ENCODE data around the gene GANC.
"Not testable (repeated sequence)": the region's sequence is repeated elsewhere in the genome, so short reads cannot be mapped to it uniquely, and the experiment has no call there.

The GANC gene, protein sequence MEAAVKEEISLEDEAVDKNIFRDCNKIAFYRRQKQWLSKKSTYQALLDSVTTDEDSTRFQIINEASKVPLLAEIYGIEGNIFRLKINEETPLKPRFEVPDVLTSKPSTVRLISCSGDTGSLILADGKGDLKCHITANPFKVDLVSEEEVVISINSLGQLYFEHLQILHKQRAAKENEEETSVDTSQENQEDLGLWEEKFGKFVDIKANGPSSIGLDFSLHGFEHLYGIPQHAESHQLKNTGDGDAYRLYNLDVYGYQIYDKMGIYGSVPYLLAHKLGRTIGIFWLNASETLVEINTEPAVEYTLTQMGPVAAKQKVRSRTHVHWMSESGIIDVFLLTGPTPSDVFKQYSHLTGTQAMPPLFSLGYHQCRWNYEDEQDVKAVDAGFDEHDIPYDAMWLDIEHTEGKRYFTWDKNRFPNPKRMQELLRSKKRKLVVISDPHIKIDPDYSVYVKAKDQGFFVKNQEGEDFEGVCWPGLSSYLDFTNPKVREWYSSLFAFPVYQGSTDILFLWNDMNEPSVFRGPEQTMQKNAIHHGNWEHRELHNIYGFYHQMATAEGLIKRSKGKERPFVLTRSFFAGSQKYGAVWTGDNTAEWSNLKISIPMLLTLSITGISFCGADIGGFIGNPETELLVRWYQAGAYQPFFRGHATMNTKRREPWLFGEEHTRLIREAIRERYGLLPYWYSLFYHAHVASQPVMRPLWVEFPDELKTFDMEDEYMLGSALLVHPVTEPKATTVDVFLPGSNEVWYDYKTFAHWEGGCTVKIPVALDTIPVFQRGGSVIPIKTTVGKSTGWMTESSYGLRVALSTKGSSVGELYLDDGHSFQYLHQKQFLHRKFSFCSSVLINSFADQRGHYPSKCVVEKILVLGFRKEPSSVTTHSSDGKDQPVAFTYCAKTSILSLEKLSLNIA (N-terminal part only)

DNA sequence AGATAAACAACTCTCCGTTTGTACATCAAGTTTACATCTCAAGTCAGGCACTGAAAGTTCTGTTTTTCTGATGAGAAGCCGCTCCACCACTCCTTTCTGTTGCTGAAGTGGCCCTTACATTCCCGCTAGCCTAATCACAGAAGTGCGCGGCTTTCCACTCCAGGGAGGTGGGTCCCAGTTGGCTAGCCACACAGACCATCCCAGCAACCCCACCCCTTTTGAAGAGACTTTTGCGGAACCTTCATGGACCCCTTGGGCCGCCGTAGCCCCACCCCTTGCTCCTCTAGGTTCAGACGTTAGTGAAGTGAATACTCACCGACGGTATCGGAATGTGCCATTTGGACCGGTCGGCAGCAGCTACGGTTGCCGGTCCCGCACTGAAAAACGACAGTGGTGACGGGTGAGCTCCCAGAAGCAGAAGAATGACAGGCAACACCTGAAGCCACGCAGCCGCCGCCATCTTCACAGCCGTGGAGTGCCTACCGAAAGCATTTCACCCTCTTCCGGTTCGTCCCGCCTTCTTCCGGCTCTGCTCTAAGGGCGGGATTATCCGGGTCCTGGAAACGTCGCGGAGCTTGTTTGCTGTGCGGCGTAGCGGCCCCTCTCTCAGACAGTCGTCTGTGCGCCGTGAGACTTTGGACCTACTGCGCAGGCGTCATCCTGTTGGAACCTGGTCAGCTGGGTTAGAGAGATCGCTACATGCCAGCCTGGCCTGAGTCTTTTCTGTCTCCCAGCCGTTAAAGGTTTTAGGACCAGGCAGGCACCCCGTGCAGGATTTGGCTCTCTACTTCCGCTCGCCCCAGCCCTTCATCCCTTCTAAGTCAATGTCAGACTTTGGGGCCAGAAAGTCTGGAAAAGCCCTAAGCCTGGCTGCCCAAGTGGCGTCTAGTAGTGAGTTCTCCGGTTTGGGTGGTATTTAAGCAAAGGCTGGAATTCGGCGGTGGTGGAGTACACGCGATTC, at the start of gene GANC, which contains the start of gene TMEM87A:
TSS of gene GANC (plus strand) at position 263 of the 961 bp plus-strand sequence. CDS start 1,281 bp downstream, outside the sequence.
TSS of gene TMEM87A (minus strand) at position 495 of the 961 bp plus-strand sequence. CDS start at position 460, 35 bp downstream.
- DNase-seq, result peak; percentile 98

DNA sequence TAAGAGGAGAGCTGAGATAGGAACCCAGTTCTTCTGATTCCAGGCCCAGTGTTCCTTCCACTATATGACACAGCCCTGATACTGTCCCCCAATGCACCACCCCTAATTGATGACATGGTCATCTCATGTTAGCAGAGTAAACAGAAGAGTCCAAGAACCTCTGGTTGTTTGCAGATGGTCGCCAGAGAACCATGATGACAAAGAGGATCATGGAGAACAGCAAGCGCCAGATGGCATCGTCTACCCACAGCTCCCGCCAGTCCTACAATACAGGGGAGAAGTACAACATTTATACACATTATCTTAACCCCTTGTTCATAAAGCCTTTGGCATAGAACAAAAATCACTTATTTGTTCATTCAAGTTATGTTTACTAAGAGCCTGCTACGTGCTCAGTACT, 46.4 kb upstream of the GANC start:
- no peak for DNase-seq

DNA sequence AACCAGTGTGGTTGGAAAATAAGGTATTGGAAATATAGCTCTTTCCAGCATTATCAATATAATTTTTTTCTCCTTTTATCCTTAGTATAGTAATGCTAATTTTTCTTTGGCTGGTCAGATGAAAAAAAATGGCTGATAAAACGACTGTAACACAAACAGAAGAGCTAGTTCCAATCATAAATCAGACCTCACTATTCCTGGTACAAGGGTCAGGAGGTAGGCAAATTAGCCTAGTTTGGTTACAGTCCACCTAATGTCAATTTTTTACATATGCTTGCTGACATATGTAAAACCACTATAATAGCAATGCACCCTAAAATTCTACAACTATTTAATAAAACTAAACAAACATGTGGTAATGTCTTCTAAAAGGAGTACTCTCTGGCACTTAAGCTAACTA, 45.0 kb upstream of the GANC start:
- DNase-seq, result no peak

DNA sequence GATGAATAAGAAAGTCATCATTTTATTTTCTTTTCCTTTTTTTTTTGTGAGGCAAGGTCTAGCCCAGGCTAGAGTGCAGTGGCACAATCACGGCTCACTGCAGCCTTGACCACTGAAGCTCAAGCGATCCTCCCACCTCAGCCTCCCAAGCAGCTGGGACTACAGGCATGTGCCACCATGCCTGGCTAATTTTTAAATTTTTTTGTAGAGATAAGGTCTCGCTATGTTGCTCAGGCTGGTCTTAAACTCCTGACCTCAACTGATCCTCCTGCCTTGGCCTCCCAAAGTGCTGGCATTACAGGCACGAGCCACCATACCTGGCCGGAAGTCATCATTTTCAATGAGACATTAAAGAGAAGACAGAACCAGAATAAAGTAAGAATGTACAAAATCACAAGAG, 44.0 kb upstream of the GANC start:
- DNase-seq, result not testable (repeated sequence)

DNA sequence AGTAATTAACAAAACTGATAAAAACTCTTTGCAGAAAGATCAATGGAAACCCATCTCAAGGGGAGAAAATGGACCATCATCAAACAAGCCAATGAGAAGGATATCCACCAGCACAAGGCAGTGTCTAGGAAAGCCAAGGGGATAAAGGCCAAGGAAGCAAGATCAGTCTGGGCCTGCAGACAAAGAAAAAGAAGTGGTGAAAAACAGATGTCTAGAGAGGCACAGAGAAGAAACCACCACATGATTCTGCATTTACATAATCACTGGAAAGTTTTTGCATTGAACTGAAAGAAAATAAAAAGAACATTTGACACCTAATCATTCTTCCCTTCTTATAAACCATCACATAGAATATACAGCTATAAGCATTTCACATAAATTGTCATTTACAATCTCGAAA, 41.9 kb upstream of the GANC start:
- no peak for DNase-seq

DNA sequence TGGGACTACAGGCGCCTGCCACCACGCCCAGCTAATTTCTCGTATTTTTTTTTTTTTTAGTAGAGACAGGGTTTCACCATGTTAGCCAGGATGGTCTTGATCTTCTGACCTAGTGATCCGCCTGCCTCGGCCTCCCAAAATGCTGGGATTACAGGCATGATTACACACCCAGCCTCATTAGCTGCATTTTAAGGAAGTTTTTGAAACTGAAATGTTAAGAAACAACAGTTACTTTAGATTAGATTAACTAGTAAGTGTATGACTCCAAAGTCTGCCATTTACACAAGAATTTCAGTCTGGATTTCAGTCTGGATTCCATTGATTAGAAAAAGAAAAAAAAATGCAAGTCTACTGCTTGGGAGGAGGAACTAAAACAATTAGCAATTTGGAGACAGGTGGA, 40.4 kb upstream of the GANC start:
- no peak for DNase-seq

DNA sequence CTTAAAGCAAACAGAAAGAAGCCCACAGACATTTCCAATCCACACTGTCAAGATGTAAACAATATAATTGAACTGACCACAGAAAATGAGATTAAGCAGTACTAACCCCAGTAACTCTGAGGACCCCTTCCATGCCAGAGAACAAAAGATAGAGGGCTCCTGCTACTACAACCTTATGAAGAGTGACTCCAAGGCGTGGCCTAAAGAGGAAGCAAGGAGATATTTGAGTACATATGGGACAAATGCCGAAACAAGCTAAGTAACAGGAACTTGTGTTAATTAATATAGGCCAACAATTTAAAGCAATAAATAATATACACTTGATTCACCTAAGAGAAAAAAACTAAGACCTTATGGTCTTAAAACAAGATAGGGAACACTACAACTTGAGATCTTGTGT, 39.9 kb upstream of the GANC start:
- DNase-seq, result no peak

DNA sequence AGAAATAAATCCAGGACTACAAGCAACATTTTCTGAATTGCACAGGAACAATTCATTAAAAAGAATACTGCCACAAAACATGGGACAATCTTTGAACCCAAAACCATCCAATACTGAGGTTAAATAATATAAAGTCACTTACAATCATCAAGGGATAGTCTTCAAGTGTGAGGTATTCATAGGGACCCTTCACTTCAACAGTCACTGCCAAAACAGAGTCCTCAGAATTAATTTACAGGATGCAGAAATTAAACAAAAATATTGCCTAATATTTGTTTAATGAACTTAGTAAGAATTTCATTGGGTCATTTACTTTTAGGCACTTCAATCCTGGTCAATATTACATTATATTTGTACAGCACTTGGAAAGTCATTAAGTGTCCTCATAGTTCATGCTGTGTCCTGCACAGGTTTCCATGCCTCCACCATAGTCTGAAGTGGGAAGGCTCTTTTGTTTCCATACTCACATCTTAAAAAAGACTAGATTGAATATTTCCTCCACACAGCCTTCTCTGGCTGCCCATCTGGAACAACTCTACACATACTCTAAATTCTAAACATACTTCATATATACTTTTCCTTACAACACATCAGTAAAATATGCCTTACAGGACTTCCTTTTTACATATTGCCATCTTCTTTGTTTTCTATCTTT, 33.3 kb upstream of the GANC start:
- no peak for DNase-seq

DNA sequence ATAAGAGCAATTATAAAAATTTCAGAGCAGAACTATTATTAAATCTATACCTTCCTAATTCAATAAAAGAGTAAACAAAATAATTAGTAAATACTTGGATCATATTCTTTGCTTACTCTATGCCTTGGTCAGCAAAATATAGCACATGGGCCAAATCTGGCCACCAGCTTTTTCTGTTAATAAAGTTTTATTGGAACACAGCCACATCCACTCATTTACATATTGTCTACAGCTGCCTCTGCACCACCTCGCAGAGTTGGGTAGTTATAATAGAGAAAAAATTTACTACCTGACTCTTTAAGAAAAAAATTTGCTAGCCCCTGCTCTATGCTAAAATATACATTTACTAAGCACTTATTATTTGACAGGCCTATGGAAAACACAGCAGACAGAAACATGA, 32.2 kb upstream of the GANC start:
- DNase-seq, result no peak

DNA sequence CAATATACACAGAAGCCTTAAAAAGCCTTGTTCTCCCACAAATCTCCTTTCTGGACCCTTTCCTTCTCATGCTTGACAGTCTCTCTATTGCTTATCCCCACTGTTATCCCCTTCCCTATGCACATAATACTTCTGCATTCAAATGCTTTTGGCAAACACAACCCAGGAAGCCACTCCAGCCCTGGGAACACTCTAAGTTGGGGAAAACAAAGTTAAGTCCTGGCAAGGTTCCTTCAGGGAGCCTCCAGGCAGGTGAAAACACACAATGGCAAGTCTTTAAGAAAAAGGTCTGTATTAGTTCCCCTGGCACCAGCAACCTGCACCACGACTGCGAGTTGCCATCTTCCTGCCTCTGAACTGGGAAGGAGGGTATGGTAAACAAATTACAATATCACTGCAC, 19.7 kb upstream of the GANC start:
- DNase-seq, result no peak

DNA sequence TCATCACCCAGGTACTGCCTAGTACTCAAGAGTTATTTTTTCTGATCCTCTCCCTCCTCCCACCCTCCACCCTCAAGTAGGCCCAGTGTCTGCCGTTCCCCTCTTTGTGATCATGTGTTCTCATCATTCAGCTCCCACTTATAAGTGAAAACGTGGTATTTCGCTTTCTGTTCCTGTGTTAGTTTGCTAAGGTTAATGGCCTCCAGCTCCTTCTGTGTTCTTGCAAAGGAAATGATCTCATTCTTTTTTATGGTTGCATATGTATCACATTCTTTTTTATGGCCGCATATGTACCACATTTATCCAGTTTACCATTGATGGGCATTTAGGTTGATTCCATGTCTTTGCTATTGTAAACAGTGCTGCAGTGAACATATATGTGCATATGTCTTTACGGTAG, 8.2 kb upstream of the GANC start:
- DNase-seq, result no peak

DNA sequence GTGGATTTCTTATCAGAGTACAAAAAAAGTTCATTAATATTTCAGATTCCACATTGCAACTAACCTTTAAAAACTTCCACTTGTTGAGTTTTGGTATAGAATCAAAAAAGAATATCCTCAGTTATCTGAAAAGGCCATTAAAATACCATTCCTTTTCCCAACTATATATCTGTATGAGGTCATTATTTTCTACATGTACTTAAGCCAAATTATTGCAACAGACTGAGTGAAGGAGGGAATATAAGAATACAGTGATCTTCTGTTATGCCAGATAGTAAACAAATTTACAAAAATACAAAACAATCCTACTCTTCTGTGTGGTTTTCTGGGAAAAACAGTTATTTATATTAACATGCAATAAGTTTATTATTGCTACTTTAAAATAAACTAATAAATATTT, 5.7 kb upstream of the GANC start:
- no peak for DNase-seq

DNA sequence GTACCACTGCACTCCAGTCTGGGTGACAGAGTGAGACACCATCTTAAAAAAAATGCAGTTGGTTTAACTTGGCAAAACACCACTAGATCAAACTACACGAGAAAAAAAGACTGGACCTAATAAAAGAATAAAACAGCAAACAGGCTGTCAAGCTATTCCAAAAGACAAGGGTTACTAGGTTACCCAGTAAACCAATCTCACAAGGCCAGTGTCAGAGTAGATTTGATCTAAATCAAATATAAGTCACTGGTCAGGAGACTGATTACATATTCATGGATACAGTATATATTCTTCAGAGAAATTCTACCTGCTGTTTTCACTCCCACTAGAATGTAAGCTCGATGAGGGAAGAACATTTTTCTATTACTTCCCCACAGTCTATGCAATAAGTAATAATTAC, 2.5 kb upstream of the GANC start:
- no peak for DNase-seq

DNA sequence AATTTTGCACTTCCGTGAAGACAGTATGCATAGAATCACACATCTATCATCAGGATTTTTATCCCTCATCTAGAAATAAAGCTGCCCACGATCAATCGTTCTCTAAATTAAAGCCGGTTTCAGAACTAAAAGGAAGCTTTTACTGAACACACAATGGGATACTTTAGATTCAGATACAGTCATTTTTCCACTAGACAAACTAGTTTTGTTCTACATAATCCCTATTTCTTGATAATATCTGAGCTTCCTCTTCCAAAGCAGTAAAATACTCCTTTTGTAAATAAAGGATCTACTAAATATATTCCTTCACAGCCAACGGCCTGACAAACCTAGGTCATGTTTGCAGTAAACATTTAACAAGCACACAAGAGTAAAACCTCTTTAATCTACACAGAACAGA, 2.0 kb upstream of the GANC start:
- no peak for DNase-seq

DNA sequence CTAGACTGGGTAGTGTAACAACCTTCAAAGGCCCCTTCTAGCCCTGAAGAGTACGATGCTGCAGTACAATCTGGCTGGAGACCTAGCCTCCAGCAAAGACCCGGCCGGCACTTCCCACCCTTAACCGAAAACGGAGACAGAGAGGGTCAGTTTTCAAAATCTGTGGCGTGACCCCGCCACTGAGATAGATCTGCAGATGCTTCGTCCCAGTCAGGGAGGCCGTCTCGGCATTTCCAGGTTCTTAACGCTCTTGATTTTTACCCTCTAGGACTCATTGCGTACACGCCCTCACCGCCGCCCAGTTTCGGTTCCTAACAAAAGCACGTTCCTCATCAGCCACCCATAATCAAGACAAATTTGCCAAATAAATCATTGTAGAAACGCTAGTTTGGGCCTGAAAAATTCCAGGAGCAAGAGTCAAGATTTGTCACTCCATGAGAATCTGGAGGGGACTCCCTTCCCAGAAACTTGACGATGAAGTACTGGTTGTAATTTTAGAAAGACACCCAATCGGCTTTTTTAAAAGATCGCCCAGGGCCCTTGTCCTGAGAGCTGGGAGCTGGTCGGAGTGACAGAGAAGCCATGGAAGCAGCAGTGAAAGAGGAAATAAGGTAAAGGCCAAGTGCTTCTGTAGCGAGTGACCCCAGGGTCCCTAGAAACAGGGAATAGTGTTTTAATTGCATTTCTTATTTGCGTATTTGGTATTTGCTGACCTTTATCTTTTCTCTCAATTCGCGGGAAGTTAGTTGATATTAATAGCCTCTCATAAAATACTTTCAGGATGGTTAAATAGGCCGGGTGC, 1.1 kb downstream of the GANC start:
- peak; percentile 84 for DNase-seq

DNA sequence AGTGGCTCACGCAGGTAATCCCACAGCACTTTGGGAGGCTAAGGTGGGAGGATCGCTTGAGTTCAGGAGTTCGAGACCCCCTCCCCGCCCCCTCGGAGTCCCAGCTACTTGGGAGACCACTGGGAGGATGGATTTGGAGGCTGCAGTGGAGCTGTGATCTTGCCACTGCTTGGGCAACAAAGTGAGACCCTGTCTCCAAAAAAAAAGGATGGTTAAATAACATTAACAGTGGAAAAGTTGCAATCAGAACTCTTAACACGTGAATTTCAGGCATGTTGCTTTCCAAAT, 1.6 kb downstream of the GANC start:
- DNase-seq, result no peak

DNA sequence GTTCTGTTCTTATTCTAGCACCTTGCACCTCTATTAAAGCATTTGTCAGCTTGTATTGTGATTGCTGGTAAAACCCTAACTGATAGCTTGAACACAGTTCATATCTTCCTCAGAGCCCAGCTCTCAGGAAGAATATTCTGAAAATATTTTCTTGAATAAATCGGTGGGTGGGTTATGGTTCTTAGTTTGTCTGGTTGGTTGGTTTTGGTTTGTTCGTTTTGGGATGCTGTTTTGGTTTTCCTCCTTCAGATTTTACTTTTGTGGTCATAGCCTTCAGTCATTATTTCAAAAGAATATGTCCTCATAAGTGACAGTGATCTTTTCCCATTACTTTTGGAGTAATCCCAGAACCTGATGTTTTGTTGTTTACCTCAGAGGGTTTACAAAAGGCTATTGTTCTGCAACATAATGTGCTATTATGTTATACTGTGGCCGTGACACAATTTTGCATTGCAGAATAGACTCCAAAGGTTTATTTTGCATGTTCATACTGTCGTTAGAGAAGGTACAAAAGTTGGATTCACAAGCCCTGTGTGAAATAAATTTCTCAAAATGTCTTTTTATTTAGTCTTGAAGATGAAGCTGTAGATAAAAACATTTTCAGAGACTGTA, 2.9 kb downstream of the GANC start:
- no peak for DNase-seq

DNA sequence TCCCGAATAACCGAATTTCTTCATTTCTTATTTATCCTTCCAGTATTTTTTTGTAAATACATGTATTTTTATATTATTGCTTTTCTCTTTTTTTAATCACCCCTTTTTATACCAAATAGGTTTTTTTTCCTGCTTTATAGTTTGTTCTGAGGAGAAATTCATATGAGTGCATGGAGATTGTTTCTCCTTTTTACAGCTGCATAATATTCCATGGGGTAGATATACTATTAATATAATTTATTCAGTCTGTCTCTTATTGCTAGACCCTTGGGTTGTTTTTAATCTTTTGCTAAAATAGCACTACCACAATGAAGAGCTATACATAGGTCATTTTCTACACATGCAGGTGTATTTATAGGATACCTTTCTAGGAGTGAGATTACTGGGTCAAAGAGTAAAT, 3.8 kb downstream of the GANC start:
- DNase-seq, result no peak

DNA sequence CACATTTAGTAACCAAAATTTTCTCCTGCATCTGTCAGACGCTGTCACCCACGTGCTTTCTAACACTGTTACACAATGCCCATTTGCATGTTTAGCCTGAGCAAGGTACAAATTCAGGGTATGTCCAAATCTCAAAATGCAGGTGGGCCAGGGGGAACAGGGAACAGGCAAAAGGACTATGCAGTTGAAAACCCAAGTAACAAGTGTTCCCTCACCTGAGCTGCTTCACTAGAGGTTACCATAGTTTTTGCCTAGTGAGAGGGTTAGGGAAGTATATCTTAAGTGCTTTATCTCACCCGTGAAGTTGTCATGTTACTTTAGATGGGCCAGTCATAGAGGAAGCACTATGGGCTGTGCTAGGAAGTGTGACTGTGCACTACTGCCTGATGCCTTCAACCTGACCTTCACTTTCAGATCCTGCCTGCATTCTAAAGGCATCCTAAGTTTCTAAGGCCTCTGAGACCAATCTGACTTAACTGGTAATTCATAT, 6.3 kb downstream of the GANC start:
- DNase-seq, result peak; percentile 82

DNA sequence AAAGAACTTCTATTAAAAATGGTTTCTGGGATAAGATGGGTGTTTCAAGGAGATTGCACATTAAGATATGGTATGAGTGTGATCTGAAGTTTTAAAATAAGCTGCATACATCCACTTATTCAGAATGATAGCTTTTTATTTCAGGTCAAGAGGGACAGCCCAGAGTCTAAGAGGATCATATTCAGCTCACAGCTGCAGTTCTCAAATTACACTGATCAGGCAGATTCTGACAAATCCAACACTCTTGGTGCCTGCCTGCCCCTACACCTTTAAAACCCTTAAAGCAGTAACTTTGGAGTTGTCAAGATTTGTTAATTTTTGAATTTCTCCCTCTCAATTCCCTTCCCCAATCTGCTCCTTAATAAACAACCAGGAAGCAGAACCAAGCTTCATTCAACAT, 9.3 kb downstream of the GANC start:
- DNase-seq, result no peak

DNA sequence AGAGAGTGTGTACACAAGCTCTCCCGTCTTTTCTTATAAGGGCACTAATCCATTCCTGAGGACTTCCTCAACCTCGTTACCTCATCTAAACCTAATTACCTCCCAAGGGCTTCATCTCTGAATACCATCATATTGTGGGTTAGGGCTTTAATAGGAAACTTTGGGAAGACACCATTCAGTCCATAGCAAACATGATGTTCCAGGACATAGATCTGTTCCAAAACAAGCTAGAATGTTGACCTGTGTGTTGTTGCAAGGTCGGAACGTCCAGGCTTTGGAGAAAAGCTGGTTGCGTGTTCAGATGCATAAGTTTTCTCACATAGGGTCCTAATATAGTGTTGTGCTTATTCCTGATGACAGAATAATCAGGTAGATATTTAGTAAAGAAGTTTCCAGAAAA, 9.9 kb downstream of the GANC start:
- DNase-seq, result no peak
